B cell (primary cell): ENCODE measurements around the gene PALM2AKAP2.

Experiments
- CTCF ChIP-seq: fragments of 200-600 bp; IDR thresholded peaks from one replicate; pipeline ENCODE4 v1.8.0; 2022; ENCODE audit warnings: antibody characterized with exemption, mild to moderate bottlenecking
- EZH2 ChIP-seq: IDR thresholded peaks from 2 replicates; pipeline ENCODE4 v1.6.1; 2012; ENCODE audit warnings: borderline replicate concordance, low read depth, mild to moderate bottlenecking, moderate library complexity, low read length; ENCODE audit not compliant: insufficient read depth, poor library complexity, severe bottlenecking

DNA sequence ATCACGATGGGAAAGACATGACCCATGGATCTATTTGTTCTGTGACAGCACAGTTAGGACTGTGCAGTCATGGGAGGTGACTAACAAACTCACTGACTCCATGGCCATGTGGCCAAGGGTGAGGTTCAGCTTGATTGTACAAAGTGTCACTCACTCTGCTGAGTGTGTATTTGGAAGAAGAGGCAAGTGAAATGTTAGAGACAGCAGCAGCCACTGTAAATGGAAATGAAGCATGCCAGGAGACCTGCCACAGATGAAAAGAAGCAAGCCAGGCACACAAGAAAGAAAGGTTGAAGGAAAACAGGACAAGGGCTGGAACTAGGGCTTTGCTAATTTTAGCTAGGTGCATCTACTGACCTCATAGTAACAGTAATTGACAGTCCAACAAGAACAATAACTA is 42.7 kb upstream of the PALM2AKAP2 start:
- TF ChIP-seq CTCF (no peak), EZH2 (no peak)
